Thyroid gland (tissue), 4 donors: ENCODE results near the gene PDE8B.
A peak's percentile ranks its signal among the peaks of the same experiment; 100 is the strongest.

ENCODE experiments used
- CTCF ChIP-seq, 6 experiments: fragments of 200-600 bp in 3 of 6; fragments of 450-650 bp in 3 of 6; sonication (generic) in 3 of 6; IDR thresholded peaks; one replicate each; pipeline ENCODE4 v1.5.1; 2016 to 2019; ENCODE audit warnings: antibody characterized with exemption in 6 of 6, mild to moderate bottlenecking in 2 of 6, inconsistent platforms in 1 of 6, moderate library complexity in 1 of 6
- POLR2A ChIP-seq, 2 donors: fragments of 450-650 bp; IDR thresholded peaks; one replicate each; pipeline ENCODE4 v1.6.1; 2017; ENCODE audit warnings: antibody characterized with exemption in 2 of 2, mild to moderate bottlenecking in 2 of 2, moderate library complexity in 1 of 2

DNA sequence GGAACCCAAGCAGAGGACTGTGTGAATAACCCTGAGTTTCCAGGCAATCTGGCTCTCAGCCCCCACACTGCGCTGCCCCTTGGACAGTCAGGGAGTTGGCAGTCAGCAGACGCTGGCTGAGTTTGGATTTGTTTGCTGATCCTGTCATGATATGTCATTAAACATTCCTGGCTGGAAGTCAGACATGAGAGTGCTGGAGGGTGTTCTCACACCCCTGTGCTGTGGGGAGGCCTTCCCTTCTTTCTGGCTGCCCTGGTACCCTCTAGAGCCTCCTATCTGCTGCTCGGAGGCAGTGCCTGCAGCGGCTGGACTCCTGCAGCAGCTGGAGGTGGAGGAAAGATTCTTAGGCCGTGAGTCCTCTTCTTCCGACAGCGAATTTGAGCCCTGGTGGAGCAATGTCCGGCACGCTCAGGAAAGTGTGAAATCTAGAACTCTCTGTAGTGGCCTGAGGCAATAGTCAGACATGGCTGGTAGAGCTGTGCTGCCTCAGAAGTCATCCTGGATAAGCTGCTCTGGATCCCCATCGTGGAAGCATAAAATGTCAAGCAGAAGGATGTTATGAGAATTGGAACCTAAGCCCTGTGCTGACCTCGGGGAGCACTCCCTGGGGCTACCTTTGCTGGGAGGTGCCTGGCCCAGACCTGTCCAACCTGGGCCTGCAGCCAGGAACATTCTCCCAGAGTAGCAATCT, 72.0 kb downstream of the PDE8B start:
- peak in 1 of 6 experiments; percentile 12 for TF ChIP-seq CTCF (IDR thresholded peaks at IDR 0.05)
- TF ChIP-seq POLR2A (IDR thresholded peaks at IDR 0.05), result no peak
